Body of pancreas (tissue), 4 donors: ENCODE data around the gene GPR37.

Experiments
- POLR2A ChIP-seq, 3 donors: fragments of 450-650 bp; IDR thresholded peaks; one replicate each; pipeline ENCODE4 v1.6.1; 2016; ENCODE audit warnings: antibody characterized with exemption in 3 of 3, mild to moderate bottlenecking in 2 of 3
- TF ChIP-seq, protein P1 (sequence below), 7 experiments: fragments of 450-650 bp in 4 of 7; fragments of 200-600 bp in 3 of 7; sonication (generic) in 3 of 7; IDR thresholded peaks; one replicate each; pipeline ENCODE4 v1.5.1; 2016 to 2019; ENCODE audit warnings: antibody characterized with exemption in 7 of 7

DNA sequence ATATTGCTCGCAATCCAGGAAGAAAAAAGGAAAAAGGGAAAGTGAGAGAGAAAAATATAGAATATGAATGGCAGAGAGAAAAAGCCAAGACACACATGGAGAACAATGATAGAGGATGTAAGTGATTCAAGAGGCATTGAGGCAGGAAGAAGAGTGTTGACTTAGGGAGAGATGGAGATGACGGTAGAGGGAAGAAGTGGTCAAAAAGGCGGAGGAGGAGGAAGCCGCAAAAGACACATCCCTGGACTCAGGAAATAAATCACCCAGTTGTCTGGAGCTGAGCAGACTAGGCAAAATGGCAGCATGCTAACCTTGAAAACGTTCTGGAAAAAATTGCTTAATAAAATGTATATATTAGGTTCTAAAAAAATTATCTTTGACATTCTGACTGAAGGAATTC lies 17.7 kb upstream of the GPR37 start:
- TF ChIP-seq, protein P1, sequence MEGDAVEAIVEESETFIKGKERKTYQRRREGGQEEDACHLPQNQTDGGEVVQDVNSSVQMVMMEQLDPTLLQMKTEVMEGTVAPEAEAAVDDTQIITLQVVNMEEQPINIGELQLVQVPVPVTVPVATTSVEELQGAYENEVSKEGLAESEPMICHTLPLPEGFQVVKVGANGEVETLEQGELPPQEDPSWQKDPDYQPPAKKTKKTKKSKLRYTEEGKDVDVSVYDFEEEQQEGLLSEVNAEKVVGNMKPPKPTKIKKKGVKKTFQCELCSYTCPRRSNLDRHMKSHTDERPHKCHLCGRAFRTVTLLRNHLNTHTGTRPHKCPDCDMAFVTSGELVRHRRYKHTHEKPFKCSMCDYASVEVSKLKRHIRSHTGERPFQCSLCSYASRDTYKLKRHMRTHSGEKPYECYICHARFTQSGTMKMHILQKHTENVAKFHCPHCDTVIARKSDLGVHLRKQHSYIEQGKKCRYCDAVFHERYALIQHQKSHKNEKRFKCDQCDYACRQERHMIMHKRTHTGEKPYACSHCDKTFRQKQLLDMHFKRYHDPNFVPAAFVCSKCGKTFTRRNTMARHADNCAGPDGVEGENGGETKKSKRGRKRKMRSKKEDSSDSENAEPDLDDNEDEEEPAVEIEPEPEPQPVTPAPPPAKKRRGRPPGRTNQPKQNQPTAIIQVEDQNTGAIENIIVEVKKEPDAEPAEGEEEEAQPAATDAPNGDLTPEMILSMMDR (IDR thresholded peaks at IDR 0.05): no peak
- TF ChIP-seq POLR2A (IDR thresholded peaks at IDR 0.05): no peak
